ENCODE results near the gene SMC1B.

DNA sequence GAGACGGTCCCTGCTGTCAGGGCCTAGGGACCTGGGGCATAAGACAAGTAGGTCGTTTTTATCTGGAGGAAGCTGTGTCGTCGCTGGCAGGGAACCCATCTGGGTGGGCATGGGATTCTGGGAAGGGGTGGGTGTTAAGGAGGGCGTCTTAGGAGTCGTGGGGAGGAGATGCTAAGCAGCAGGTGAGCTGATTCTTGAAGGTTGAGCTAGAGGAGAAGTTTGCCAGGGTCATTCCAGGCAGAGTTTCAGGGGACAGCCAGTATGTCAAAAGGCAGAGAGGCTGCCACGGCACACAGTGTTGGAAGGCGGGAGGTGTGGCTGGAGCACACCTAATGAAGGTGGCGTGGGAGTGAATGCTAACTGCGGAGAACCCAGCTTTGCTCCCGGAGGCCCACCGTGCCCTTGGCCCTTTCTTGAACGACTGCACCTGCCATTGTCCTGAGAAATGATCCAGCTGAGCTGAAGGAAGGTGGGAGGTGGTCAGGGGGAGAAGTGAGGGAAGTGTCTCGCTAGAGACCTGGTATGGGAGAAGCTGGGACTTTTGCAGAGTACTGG, 102.3 kb downstream of the SMC1B start:
- TF ChIP-seq, protein P1, sequence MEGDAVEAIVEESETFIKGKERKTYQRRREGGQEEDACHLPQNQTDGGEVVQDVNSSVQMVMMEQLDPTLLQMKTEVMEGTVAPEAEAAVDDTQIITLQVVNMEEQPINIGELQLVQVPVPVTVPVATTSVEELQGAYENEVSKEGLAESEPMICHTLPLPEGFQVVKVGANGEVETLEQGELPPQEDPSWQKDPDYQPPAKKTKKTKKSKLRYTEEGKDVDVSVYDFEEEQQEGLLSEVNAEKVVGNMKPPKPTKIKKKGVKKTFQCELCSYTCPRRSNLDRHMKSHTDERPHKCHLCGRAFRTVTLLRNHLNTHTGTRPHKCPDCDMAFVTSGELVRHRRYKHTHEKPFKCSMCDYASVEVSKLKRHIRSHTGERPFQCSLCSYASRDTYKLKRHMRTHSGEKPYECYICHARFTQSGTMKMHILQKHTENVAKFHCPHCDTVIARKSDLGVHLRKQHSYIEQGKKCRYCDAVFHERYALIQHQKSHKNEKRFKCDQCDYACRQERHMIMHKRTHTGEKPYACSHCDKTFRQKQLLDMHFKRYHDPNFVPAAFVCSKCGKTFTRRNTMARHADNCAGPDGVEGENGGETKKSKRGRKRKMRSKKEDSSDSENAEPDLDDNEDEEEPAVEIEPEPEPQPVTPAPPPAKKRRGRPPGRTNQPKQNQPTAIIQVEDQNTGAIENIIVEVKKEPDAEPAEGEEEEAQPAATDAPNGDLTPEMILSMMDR (IDR thresholded peaks at IDR 0.05), result no peak
- no peak for TF ChIP-seq EP300 (IDR thresholded peaks at IDR 0.05)
- TF ChIP-seq POLR2A (IDR thresholded peaks at IDR 0.05), result no peak
- no peak for TF ChIP-seq POLR2AphosphoS5 (IDR thresholded peaks at IDR 0.05)

Data from gastroesophageal sphincter (tissue), 3 donors.